ENCODE results near the gene PAOX. TPM values are rescaled to one million over a fixed set of nuclear protein-coding genes. Genes with fewer than 3 reads are reported as not detected.

Gene PAOX
- total RNA-seq, 1 donor from 2014 or later: 4.6 TPM

GRCh38 chr10:133355991-133356390, 23.1 kb upstream of the PAOX start:
- H3F3A ChIP-seq (ENCODE audit: low read depth): peaks cover 9% of the 10 kb centered on the region
- Mint-ChIP-seq H3K27ac (no peak overlapping the region), H3K4me1 (no peaks in the 10 kb centered on the region), H3K36me3 (no peaks in the 10 kb centered on the region), H3K27me3 (ENCODE audit: insufficient read depth, low read depth) (peaks cover 2% of the 10 kb centered on the region), H3K4me3 (peak overlapping the region; percentile 71), H3K9me3 (no peaks in the 10 kb centered on the region)
- H3K4me2 ChIP-seq: no peak overlapping the region
- no peak overlapping the region for H2AFZ ChIP-seq (replicated peaks)
- no peaks in the 10 kb centered on the region for H3K36me3 ChIP-seq
- DNase-seq (ENCODE audit: low spot score): no peak
- no peak overlapping the region for H3K9ac ChIP-seq
- TF ChIP-seq EZH2 (IDR thresholded peaks at IDR 0.05): no peak
- no peak for TF ChIP-seq CTCF (IDR thresholded peaks at IDR 0.05)
- no peak for TF ChIP-seq EZH2phosphoT487 (IDR thresholded peaks at IDR 0.05)
- peaks cover 19% of the 10 kb centered on the region for H4K20me1 ChIP-seq (ENCODE audit: low read depth)
- H3K9me3 ChIP-seq (ENCODE audit: low read depth): no peaks in the 10 kb centered on the region
- no peak overlapping the region for H3K4me3 ChIP-seq
- no peaks in the 10 kb centered on the region for H3K4me1 ChIP-seq
- H3K27me3 ChIP-seq: peaks cover 8% of the 10 kb centered on the region
- peaks cover 7% of the 10 kb centered on the region for H3K79me2 ChIP-seq (ENCODE audit: low read depth)
- no peak overlapping the region for H3K27ac ChIP-seq

GRCh38 chr10:133356549-133357284, 22.3 kb upstream of the PAOX start:
- Mint-ChIP-seq H3K9me3 (no peaks in the 10 kb centered on the region), H3K27ac (no peak overlapping the region), H3K36me3 (peaks cover 5% of the 10 kb centered on the region), H3K4me3 (peak overlapping the region; percentile 81), H3K4me1 (no peaks in the 10 kb centered on the region), H3K27me3 (ENCODE audit: insufficient read depth, low read depth) (peaks cover 7% of the 10 kb centered on the region)
- H4K20me1 ChIP-seq (ENCODE audit: low read depth): peaks cover 19% of the 10 kb centered on the region
- no peak for DNase-seq (ENCODE audit: low spot score)
- H3K9ac ChIP-seq: no peak overlapping the region
- peaks cover 7% of the 10 kb centered on the region for H3K79me2 ChIP-seq (ENCODE audit: low read depth)
- no peaks in the 10 kb centered on the region for H3K4me1 ChIP-seq
- H3K27me3 ChIP-seq: peaks cover 8% of the 10 kb centered on the region
- no peaks in the 10 kb centered on the region for H3K9me3 ChIP-seq (ENCODE audit: low read depth)
- H3F3A ChIP-seq (ENCODE audit: low read depth): peaks cover 15% of the 10 kb centered on the region
- no peaks in the 10 kb centered on the region for H3K36me3 ChIP-seq
- peak overlapping the region; percentile 93 for H3K4me3 ChIP-seq
- peak overlapping the region; percentile 64 for H2AFZ ChIP-seq (replicated peaks)
- TF ChIP-seq CTCF (IDR thresholded peaks at IDR 0.05): no peak
- no peak for TF ChIP-seq EZH2phosphoT487 (IDR thresholded peaks at IDR 0.05)
- TF ChIP-seq EZH2 (IDR thresholded peaks at IDR 0.05): no peak
- peak overlapping the region; percentile 92 for H3K4me2 ChIP-seq
- no peak overlapping the region for H3K27ac ChIP-seq

- H3K4me3 ChIP-seq: peak within 1 kb of the TSS; percentile 93
- peak; percentile 90 for DNase-seq (ENCODE audit: low spot score)
Measured at GRCh38 chr10:133357285-133358161, 21.5 kb upstream of the PAOX start, which contains the start of gene FUOM. TSS of gene FUOM (minus strand) at chr10:133358019. CDS start at chr10:133358007, 12 bp downstream.

More at GRCh38 chr10:133357285-133358161, 21.5 kb upstream of the PAOX start, which contains the start of gene FUOM:
- Mint-ChIP-seq H3K4me3 (peak within 1 kb of the TSS; percentile 81), H3K27me3 (ENCODE audit: insufficient read depth, low read depth) (peaks cover 9% of the 10 kb centered on the region), H3K4me1 (no peaks in the 10 kb centered on the region), H3K27ac (no peak within 1 kb of the TSS), H3K9me3 (no peaks in the 10 kb centered on the region), H3K36me3 (peaks cover 11% of the 10 kb centered on the region)
- Histone ChIP-seq H3K9me3 (ENCODE audit: low read depth) (no peaks in the 10 kb centered on the region), H3K4me2 (peak within 1 kb of the TSS; percentile 92), H3K27ac (no peak within 1 kb of the TSS), H3K4me1 (no peaks in the 10 kb centered on the region), H3K27me3 (peaks cover 8% of the 10 kb centered on the region), H3K36me3 (no peaks in the 10 kb centered on the region), H4K20me1 (ENCODE audit: low read depth) (peaks cover 19% of the 10 kb centered on the region), H2AFZ (replicated peaks) (peak within 1 kb of the TSS; percentile 64), H3F3A (ENCODE audit: low read depth) (peaks cover 17% of the 10 kb centered on the region), H3K9ac (no peak within 1 kb of the TSS), H3K79me2 (ENCODE audit: low read depth) (peaks cover 7% of the 10 kb centered on the region)
- TF ChIP-seq EZH2 (IDR thresholded peaks at IDR 0.05) (no peak), CTCF (IDR thresholded peaks at IDR 0.05) (peak; percentile 12), EZH2phosphoT487 (IDR thresholded peaks at IDR 0.05) (peak; percentile 21)
